GM21515 (cell line): ENCODE measurements around the gene SCARB1.

ENCODE experiments used
- ATAC-seq: cut with Tn5 transposase; IDR thresholded peaks from one replicate; pipeline ENCODE4 v1.9.1; 2021; ENCODE audit not compliant: unreplicated experiment

SCARB1 gene

DNA sequence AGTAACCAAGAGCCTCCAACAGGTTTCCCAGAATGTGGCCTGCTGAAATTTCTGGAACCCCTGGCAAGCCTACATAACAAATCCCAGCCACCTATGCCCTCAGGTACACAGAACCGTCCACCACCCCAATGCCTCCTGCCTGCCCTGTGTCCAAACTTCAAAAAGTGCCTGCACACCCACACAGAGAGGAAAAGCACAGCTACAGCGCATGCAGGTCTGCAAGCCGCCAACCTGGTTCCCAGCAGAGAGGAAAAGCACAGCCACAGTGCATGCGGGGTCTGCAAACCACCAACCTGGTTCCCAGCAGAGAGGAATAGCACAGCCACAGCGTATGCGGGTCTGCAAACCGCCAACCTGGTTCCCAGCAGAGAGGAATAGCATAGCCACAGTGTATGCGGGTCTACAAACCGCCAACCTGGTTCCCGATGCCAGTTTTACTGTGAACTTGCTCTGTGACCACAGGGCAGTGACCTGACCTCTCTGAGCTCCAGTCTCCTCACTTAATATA lies 113.5 kb downstream of the SCARB1 start:
- no peak for ATAC-seq

DNA sequence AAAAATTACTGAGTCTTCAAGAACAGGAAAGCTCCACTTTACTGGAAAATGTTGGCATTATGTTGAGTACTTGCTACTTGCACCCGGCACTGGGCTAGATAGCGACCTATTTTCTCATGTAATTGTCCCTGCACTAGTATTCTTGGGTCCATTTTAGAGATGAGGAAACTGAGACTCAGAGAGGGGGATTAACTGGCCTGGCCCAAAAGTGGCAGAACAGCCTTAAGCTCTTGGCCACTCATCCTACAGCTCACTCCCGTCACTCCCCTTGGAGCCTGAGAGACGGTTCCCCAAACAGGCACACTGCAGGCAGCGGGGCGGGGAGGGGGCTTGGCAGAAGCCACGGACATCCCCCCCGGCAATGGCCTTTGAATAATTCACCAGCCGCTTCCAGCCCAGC lies 113.9 kb downstream of the SCARB1 start:
- ATAC-seq, result no peak

DNA sequence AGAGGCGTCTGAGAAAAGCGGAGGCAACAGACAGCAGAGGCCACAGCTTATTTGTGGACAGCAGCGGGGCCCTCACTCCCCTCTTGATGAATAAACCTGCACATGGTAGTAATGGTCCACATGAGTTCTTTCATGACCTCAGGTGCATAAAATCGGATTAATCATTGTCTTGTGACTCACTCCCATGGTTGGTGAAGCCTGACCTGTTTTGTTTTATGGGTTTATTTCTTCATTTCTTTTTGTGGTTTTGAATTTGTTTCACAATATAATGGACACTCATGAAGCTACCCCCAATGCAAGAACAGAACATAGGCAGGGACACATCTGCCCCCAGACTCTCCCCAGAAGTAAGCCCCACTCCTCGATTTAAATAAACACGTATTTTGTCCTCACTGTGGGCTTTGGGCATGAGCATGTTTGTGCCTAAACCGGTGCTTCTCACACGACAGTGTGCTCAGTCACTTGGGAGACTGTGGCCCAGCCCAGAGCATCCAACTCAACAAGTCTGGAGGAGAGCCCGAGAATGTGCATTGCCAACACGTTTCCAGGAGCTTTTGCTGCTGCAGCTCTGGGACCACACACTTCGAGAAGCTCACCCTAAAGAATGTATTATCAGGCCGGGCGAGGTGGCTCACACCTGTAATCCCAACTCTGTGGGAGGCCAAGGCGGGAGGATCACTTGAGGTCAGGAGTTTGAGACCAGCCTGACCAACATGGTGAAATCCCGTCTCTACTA lies 116.1 kb downstream of the SCARB1 start:
- no peak for ATAC-seq

DNA sequence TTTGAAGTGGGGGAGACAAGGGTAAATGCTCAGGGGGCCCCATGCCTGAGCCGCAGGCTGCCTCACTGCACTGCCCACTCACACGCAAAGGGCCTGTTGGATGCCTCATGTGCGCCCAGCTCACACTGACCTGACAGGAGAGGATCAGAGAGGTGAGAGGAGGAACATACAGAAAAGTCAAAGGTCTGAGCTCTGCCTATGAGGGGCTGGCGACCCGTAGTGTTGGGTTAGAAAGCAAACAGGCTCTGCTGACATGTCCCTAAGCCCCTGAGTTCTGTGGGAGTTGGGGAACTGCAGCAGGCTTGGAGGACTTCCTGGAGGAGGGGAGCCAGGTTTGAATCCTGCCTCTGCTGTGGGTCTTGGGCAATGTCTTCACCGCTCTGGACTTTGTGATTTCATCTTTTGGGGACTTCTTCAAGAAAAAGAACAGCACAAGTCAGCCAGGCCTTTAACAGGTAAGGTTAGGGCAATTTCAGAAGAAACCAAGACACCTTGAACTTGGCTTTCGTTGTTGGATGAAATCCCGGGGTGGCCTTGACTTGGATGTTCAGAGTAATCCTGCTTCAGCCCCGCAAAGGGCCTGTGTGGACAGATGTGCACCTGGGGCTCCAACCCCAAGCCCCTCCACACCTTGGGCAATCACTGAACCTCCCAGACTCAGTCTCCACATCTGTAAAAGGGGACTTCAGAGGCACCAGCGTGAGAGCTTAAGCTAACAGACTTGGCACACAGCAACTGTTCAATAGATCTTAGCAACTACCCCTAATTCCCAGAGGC lies 116.8 kb downstream of the SCARB1 start:
- ATAC-seq, result no peak

DNA sequence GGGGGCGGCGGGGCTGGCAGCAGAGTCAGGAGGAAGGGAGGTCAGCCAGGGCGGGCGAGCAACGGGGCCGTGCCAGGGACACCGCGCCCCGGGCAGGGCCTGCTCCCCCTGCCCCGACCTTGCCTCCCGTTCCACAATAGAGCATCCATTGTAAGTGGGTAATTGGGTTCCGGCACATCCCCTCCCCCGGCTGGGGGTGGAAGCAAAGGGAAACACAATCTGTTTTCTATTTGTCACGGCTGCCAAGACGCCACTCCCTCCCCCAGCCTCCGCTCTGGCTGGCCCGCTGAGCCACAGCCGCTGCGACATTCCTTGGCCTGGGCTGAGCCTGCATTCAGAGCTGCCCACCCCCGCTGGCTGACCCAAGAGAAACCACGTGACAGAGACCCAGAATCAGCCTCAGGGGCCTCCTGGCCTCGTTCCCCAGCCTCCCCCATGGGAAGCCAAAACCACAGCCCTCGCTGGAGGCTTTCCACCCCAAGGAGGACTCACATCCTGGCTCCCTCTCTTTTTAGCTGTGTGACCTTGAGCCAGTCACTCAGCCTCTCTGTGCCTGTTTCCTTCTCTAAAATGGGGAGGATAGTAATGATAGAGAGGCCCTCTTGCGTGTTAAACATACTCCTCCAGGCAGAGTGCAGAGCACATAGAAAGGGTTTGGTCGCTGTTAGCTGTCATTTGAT lies 117.6 kb downstream of the SCARB1 start:
- ATAC-seq, result no peak

DNA sequence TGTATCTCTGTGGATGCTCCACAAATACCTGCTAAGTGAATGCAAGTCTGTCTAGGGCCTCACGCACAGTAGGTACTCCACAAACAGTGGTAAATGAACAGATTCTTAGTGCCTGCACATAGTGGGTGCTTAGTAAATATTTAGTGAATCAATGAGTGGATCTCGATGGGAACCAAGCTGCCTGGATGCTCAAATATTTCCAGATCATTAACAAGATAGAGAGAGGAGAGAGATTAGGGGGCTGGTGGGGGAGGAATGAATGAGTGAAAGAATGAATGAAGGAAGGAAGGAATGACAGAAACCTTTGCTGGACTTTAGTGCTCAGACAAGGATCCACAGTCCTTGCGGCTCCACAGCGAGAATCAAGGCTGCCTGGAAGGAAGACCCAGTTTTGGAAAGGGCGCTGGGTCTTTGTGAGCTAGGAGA lies 118.2 kb downstream of the SCARB1 start:
- no peak for ATAC-seq

DNA sequence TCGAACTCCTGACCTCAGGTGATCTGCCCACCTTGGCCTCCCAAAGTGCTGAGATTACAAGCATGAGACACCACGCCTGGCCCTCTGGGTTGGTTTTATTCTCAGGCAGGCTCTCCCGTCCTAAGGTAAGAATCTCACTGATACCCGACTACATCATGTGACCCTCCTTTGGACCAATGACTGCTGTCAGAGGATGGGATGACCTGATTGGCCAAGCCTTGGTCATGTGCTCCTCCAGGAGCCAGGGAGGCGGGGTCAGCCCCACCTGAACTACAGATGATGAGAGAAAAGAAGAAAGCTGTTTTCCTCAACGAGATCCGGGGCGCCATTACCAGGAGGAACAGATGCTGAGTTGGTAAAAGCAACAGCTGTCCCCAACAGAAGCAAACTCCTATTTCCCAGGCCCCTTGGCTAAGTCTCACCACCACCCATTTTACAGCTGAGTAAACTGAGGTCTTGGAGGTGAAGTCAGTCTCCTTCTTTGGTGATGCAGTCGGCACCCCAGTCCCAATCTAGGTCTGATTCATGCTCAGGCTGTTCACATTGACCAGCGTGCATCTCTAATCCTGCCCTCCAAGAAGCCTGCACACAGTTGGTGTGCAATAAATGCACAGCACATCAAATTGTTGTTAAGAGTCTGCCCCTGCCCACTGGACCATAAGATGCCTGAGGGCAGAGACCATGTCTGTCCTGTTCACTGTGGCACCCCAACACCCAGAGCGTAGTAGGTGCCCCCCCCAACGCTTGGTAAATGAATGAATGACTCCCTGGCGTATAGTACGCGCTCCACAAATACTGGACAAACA lies 118.8 kb downstream of the SCARB1 start:
- ATAC-seq, result no peak

DNA sequence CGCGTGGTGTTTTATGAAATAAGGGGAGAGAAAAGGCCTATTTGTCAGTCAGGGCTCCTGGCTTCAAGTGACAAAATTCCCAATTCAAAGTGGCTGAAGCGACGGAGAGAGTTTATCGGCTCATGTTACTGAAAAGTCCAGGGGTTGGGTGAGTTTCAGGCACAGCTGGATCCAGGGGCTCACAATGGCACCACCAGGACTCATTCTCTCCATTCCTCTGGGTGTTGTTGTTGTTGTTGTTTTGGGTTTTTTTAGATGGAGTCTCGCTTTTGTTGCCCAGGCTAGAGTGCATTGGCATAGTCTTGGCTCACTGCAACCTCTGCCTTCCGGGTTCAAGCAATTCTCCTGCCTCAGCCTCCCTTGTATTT lies 119.4 kb downstream of the SCARB1 start:
- ATAC-seq, result no peak

DNA sequence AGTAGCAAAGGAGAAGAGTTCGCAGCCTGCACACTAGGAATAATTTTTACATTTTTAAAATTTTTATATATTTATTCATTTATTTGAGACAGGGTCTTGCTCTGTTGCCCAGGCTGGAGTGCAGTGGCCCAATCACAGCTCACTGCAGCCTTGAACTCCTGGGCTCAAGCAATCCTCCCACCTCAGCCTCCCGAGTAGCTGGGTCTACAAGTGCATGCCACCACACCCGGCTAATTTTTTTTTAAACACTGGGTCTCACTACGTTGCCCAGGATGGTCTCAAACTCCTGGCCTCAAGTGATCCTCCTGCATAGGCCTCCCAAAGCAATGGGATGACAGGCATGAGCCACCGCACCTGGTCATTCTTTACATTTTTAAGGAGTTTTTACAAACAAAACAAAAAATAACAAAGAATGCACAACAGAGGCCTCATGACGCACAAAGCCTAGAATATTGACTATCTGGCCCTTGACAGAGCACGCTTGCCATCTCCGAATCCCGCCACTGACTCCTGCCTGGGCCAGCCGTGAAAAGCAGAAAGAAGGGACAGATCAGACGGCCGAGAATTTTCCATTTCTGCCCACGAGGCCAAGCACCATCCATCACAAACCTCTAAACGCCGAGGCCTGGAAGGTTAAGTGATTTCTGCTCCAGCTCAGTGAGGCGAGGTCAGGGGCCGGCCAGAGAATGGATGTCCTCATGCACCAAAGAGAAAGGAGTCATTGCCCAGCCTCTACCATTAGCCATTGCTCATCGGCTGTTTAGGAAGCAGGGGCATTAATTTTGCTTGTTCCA lies 120.0 kb downstream of the SCARB1 start:
- ATAC-seq, result no peak

DNA sequence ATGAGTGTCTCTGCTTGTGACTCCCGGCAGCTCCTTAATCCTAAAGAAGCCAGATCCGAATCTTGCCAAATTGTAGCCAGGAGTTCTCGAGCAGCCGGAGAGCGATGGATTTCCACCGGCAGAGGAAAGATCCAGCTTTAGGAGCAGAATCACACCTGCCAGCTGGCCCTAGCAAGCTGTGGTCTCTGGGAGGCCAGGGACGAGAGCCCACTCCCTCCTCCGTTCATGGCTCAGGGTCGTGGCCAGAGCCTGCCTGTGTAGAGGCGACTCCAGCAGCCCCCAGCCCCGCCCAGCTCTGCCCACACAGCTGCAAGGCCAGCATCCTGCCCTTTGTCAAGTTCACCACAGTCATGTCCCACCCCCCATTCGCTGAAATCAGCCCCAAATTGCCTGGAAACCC lies 121.0 kb downstream of the SCARB1 start:
- ATAC-seq, result no peak

DNA sequence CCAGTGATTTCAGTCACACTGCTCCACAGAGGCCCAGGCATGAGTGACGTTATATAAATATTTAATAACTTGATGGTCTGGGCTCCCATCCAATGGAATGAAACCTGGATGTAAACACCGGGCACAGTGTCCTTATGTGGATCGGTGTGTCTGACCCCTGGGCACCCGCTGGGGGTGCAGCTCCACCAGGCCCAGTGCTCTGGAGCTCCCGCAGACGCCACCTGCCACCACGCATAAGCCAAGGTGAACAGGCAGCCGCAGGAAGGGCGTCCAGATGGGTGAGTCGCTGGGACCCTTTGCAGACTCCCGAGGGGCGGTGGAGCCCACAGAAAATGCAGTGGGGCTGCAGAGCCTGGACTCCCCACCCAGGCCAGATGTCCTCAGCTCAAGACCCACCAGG lies 121.6 kb downstream of the SCARB1 start:
- ATAC-seq, result no peak

DNA sequence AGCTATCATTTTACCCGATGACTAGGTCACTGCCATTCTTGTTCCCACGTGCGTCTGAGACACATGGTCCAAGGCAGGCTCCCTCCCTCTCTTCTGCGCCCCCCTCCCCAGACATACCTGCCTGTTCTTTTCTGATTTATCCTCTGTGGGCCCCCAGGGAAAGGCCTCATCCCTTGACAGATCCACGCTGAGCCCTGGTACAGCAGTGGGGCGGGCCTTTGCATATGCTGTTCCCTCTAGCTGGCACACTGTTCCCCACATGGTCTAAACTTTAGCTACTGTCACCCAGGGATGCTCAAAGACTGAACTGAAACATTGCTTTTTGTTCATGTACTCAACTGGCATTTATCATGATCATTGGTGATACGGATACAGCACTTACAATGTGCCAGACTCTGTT lies 122.5 kb downstream of the SCARB1 start:
- no peak for ATAC-seq

DNA sequence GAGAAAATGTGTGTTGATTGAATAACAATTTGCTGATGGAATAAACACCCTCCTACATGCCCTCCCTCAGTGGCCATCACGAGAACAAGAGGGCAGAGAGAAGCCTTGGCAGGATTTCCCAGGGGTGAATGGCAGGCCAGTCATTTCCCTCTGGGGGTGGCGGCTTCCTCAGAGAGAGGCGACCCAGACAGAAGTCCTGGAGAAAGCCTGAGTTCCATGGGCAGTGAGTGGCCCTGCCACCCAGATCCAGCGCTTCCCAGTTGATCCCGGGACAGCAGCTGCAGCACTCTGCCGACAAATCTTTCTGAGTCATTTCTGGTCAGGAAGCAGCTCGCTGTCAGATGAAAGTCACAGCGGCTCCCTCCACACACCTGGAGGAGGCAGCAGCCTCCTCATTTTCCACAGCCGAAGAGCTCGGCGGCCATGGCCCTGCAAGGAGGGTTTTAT lies 123.0 kb downstream of the SCARB1 start:
- no peak for ATAC-seq

DNA sequence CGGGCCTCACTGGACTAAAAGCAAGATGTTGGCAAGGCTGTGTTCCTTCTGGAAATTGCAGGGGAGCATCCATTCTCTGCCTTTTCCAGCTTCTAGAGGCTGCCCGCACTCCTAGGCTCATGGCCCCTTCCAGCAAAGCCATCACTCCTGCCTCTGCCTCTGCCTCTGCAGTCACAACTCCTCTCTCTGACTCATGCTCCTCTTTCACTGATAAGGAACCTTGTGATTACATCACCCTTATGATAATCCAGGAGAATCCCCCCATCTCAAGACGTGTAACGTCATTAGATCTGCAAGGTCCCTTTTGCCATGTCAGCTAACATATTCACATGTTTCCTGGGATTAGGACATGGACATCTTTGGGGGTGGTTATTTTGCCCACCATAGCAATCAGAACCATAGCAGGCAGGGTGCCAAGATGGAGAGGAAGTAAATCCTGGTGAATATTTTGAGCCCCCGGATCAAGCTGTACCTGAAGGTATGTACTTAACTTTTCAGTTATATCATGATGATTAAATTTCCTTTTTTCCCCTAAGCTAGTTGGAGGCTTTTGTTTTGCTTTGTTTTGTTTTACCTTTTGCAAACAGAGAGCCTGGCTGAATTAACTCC lies 123.6 kb downstream of the SCARB1 start:
- ATAC-seq, result no peak

DNA sequence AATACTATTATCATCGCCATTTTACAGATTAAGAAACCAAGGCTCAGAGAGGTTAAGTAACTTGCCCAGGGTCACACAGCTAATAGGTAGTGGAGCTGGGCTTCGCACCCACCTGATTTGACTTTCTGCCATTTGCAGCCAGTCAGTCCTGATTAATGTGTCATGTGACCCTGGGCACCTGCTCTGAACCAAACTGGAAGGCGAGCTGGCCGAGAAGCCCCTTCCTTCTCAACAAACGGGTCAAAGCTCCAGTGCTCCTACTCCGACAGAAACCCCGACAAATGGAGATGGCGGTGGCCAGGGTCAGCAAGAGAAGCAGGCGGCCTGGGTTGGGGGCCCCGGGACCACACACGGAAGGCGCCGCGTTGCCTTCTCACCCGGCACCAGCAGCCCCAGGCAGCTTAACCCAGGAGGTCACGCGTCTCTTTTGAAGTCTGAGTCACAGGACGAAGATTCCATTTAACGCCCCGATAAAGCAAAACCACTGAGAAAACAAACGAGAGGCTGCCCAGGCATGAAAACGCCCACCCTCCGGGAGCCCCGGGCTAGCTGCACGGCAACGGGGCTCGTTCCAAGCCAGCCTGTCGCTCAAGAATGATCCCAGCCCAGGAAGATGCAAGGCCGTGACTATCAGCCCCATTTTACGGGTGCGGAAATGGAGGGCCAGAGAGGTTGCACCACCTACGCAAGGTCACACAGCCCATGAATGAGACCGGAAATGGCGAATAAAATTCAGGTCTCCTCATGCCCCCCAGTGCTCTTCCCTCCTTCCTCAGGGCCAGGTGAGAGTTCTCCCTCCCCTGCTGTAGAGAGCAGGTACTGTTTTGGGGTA lies 124.8 kb downstream of the SCARB1 start:
- no peak for ATAC-seq

DNA sequence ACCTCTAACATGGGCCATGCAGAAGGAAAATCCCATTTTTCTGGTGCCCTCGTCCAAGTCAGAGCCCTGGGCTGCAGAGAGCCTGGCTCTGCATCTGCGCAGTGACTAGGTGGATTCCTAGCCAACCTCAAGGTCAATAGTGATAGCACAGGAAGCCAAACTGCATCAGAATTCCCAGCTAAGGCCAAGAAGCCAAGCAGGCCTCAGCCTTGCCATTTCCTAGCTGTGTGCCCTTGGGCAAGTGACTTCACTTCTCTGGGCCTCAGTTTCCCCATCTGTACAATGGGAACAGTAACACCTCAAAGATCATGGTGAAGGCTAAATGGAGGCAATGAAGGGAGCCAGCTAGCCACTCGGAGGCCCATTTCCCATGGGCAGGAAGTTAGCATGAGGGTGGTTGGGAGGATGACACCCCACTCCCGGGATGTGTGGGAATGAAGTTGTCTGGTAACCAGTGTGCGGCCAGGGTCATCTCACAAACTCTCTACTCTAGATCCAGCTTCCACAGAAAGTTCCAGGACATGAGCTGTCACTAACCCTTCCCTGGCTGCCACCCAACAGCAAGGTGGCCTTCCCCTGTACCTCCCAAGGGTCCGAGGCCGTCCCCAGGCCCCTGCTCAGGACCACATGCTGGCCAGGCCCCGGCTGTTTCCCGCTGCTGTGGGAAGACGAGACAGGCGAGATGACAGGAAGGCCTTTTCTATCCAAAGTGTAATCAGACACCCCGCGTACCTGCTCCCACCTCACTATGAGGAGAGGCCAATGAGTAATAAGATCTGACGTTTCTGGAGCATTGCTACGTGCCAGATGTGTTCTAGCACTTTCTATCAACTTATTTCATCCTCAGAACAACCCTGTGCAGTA lies 125.7 kb downstream of the SCARB1 start:
- no peak for ATAC-seq

DNA sequence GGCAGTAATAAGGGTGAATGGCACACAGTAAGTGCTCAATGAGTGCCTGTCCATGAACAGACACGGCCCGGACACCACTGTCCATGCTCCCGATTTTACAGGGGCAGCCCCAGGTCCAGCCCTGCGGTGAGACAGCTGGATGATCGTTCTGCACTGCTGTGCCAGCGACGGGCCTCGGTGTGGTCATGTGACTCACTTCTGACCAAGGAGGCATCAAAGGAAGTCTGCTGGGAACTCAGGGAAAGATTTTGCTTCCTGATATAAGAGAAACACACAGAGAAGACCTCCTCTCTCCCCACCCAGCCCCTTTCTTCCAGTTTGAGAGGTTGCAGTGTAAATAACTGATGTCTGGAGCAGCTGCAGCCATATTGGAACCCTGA lies 126.6 kb downstream of the SCARB1 start:
- ATAC-seq, result no peak
